Erythroblast (primary cell): ENCODE results near the gene DOCK4.

Experiments
- GATA1 ChIP-seq: IDR thresholded peaks from 2 replicates; pipeline ENCODE4 v1.6.1; 2011; ENCODE audit warnings: low read depth, mild to moderate bottlenecking, control low read depth, low read length, moderate library complexity
- POLR2A ChIP-seq: IDR thresholded peaks from 2 replicates; pipeline ENCODE4 v1.6.1; 2011; ENCODE audit warnings: mild to moderate bottlenecking, low read length

- TF ChIP-seq POLR2A (no peak), GATA1 (no peak)
Observed at GRCh38 chr7:111694376-111694775, 511.8 kb downstream of the DOCK4 start.
